Stimulated activated CD4-positive, alpha-beta T cell treated with anti-CD3 and anti-CD28 coated beads, Interleukin-1b, Interleukin-23, amount 100 ng/mL, for 1 hour (primary cell): Measurements from ENCODE around the gene TNFRSF8.

Experiments used
- DNase-seq, 2 donors: peaks; one replicate each; pipeline ENCODE4 v3.0.0-alpha.2; 2020; ENCODE audit warnings: low read depth in 2 of 2

The TNFRSF8 gene

DNA sequence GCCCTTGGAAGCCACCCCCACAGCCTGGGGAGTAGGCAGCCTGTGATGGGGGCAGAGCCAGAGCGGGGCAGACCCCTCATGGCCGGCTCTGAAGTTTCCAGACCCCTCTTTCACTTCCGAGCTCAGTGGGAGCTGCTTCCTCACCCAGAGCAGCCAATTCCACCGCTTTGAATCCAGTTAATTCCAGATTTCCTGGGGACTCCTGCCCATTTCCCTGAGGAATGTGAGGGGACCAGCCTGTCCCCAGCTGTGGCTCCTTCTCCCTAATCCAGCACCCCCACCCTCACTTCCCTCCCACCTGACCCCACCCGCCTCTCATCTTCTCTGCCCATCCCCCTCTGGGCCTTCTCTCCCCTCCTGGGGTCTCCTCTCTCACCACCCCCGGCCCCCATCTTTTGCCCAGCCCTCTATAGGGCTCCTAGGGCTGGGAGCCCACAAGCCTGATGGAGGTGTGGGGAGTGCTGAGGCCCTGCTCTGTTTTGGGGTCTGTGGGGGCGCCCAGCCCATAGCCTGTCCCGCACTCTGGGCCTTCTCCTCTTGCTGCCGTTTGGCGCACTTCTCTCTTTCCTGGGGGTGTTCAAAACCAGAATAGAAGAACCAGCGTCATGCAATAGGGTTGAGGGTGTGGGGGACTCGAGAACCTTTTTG is 77.5 kb downstream of the TNFRSF8 start:
- no peak for DNase-seq

DNA sequence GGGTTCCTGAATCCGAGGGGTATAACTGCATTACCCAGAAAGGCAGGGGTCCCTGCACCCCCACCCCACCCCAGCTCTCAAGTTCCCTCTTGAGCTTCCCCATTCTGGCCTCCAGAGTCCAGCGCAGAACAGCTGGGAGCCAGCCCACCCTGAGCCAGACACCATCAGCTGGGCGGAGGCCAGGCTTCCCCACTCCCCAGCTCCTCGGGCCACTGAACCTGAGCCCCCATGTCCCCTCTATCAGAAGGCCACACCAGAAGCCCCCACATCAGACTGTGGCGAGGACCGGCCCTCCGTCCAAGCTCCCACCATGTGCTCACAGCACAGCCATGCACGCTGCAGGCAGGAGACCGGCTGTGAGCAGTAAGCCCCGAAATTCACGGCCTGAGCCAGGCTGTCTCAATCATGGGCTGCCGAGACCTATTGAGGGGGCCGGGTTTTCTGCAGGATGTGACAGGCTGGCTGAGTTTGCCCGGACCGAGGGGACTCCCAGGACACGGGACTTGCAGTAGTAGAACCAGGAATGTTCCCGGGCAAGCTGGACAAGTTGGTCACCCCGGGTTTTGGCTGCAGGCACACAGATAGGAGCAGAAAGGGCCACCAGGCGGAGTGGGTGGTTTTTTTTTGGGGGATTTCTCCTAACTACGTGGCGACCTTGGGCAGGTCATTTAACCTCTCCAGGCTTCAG is 78.2 kb downstream of the TNFRSF8 start:
- DNase-seq = no peak

DNA sequence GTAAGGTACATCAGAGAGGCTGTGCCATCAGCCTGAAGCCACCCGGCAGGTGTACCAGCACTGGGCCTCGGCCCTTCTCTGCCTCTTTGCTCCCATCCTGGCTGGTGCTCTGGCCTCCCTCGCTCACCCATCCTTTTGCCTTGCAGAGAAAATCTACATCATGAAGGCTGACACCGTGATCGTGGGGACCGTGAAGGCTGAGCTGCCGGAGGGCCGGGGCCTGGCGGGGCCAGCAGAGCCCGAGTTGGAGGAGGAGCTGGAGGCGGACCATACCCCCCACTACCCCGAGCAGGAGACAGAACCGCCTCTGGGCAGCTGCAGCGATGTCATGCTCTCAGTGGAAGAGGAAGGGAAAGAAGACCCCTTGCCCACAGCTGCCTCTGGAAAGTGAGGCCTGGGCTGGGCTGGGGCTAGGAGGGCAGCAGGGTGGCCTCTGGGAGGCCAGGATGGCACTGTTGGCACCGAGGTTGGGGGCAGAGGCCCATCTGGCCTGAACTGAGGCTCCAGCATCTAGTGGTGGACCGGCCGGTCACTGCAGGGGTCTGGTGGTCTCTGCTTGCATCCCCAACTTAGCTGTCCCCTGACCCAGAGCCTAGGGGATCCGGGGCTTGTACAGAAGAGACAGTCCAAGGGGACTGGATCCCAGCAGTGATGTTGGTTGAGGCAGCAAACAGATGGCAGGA is 79.2 kb downstream of the TNFRSF8 start:
- DNase-seq = no peak

DNA sequence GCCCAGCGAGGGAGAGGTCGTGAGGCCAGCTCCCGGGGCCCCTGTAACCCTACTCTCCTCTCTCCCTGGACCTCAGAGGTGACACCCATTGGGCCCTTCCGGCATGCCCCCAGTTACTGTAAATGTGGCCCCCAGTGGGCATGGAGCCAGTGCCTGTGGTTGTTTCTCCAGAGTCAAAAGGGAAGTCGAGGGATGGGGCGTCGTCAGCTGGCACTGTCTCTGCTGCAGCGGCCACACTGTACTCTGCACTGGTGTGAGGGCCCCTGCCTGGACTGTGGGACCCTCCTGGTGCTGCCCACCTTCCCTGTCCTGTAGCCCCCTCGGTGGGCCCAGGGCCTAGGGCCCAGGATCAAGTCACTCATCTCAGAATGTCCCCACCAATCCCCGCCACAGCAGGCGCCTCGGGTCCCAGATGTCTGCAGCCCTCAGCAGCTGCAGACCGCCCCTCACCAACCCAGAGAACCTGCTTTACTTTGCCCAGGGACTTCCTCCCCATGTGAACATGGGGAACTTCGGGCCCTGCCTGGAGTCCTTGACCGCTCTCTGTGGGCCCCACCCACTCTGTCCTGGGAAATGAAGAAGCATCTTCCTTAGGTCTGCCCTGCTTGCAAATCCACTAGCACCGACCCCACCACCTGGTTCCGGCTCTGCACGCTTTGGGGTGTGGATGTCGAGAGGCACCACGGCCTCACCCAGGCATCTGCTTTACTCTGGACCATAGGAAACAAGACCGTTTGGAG is 80.0 kb downstream of the TNFRSF8 start:
- DNase-seq = no peak

DNA sequence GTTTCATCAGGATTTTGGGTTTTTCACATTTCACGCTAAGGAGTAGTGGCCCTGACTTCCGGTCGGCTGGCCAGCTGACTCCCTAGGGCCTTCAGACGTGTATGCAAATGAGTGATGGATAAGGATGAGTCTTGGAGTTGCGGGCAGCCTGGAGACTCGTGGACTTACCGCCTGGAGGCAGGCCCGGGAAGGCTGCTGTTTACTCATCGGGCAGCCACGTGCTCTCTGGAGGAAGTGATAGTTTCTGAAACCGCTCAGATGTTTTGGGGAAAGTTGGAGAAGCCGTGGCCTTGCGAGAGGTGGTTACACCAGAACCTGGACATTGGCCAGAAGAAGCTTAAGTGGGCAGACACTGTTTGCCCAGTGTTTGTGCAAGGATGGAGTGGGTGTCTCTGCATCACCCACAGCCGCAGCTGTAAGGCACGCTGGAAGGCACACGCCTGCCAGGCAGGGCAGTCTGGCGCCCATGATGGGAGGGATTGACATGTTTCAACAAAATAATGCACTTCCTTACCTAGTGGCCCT is 80.6 kb downstream of the TNFRSF8 start:
- no peak for DNase-seq

DNA sequence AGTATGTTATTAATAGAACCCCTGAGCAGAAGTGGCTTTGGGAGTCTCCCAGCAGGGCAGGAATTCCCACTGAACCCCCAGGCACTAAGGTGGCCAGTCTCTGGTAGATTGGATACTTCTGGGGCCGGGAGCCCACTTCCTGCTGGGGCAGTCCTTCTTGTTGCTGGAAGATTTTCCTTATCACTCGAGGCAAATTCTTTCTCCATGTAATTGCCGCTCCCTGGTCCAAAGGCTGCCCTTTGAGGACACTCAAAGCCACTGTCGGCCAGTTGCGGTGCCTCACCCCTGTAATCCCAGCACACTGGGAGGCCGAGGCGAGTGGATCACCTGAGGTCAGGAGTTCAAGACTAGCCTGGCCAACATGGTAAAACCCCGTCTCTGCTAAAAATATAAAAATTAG is 81.1 kb downstream of the TNFRSF8 start:
- no peak for DNase-seq

DNA sequence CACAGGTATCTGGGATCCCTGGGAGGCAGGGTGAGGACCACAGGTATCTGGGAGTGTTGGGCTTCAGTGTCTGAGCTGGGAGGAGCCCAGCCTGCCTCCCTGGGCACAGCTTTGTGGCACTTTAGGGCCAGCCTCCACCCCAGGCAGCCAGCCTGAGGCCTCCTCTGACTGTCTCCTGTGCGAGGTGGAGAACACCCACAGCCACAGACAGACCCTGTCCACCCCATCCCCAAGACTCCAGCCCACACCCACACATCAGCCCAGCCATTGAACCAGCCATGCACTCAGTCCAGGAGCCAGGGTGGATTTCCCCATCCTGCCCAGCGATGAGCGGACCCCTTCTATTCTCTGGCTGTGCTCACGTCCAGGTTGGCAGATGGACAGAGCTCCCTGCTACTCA is 81.9 kb downstream of the TNFRSF8 start:
- no peak for DNase-seq

DNA sequence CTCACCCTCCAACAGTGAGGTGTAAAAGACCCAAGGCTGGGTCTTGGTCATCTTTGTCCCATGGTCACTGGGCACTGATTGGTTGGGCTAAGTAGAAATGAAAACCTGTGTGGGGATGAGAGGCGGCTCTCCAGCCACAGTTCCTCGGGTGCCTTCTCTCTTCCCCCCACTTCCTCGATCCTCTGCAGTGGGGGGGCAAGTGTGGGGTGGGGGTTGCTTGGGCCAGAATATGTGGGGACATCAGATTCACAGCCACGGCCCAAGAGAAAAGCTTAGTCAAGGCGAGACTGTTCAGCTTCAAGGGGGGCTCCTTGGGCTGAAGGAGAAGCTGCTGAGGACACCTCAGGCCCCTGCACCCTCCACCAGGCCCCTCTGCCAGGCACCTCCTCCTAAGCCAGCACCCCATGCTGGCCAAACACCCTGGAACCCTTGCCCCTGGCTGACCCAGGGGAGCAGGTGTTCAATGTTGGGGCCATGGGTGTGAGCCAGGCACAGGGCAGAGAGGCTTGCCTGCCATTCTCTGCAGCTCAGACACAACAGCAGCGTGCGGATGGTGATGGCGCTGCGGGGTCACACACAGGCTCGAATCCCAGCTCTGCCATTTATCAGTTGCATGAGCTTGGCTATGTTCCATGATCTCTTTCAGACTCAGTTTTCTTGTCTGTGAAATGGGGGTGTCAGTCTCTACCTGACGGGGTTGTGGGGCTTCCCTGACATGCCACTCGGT is 82.7 kb downstream of the TNFRSF8 start:
- no peak for DNase-seq

DNA sequence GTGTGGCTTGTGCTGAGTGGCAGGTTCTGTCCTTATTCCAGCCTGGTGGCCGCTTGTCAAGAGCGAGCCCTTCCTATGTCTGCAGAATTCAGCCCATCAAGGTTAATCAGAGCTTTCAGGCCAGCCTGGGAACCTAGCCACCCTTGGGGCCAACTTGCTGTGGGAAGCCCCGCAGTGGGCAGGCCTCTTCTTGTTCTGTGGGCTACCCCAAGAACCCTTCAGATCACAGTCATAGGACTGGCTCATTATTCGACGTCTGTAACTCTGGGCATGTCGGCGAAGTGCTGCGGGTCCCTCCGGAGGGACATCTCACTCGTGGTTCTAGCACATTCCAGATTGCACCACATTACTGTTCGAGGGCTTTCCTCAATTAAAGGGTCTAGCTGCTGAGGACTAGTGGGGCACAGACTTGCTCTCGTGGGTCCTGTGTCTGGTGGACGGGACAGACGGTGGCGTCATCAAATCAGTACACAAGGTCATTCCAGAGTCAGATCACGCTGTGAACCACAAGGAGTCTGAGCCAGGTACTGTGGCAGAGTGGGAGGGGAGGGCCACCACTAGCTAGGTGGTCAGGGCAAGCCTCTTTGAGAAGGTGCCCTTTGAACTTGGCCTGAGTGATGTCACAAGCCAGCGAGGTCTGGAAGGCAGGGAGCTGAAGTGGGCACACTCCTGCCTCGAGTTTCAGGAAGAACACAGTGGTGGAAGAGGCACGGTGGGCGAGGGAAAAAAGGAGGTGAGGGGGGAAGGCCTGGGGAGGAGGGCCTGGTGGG is 83.4 kb downstream of the TNFRSF8 start:
- no peak for DNase-seq

DNA sequence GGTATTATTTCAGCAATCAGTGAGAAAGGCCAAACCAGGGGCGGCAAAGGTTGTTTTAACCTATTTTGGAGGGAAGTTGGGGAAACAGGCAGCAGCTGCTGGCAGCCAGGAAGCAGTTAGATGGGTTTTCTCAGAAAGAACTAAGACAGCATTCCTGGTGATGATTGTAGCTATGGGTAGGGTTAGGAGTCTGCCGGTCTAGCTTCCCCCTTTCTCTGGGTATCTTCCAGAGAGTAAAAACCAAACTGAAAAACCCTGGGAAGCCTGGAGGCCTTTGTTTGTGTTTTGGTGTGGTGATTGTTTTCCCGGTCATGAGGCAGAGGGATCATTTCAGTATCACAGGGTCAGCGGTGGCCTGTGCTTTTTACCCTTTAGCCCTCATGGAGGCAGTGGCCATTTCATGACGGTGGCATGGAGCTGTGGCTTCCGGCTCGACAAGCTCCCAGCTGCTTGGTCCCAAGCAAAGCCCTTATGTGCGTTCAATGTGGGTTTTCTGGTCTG is 84.1 kb downstream of the TNFRSF8 start:
- DNase-seq = no peak

DNA sequence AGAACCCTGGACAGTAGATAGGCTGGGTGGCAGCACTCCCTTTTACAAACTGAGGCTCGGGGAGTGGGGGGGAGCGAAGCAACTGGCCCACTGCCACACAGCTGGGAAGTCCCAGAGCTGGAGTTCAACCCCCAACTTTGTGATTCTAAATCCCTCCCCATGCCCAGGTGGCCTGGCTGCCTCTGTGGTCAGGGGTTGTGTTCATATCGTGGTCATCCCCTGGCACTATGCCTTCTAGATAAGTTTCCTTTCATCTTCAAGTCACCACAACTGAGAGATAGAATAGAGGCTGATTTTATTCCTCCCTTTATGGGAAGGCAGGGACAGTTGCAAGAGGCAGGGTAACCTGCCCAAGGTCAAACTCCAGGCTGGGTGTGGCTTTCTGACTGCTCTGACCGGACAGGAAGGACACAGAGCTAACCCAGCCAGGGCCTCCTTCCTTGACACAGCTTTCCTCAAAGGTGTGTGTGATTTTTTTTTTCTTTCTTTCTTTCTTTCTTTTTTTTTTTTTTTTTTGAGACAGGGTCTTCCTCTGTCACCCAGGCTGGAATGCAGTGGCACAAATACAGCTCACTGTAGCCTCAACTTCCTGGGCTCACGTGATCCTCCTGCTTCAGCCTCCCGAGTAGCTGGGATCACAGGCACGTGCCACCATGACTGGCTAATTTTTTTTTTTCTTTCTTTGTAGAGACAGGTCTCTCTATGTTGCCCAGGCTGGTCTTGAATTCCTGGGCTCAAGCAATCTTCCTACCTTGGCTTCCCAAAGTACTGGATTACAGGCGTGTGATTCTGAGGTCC is 85.3 kb downstream of the TNFRSF8 start:
- no peak for DNase-seq

DNA sequence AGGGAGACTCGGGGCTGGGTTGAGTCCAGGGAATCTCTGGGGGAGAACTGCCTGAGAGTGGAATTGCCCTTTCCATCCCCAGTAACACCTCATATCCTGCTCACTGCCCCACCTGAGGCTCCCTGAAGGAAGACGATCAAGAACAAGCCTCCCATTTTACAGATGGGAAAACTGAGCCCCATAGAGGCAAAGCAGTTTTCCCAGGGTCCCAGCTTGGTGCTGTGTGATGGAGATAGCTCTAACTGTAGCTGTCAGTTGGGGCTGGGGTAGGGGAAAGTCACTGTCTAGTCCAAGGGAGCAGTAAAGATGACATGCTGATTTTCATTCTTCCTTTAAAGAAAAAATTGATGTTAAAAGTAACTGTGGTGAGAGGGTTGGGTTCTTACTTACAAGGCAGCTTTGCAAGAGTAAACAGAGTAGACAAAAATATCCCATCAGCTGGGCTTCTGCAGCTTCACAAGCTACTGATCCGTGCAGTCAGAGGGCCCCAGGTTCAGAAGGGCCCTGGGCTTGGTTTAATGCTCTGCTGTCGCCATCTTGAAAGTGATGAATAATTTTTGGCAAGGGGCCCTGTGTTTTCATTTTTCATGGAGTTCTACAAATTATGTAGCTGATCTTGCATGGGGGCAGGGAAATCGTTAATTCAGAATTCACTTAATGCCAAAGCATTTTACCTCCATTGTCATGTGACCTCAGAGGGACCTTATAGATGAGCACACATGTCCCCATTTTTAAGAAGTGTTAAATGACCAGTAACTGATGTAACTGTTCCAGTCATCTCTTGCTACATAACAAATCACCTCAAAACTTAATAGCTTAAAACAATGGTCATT is 86.1 kb downstream of the TNFRSF8 start:
- DNase-seq = no peak

DNA sequence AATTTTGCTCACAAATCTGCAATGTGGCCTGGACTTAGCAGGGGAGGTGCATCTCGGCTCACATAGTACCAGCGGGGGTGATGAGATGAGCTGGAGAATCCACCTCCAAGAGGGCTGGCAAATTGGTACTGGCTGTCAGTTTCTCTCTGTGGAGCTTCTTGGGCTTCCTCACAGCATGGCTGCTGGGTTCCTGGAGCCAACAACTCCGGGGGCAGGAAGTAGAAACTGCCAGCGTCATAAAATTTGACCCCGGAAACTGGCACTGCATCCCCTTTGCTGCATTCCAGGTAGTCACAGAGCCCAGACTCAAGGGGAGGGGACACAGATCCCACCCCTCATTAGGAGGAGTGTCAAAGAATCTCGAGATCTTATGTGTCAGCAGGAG is 86.7 kb downstream of the TNFRSF8 start:
- no peak for DNase-seq

DNA sequence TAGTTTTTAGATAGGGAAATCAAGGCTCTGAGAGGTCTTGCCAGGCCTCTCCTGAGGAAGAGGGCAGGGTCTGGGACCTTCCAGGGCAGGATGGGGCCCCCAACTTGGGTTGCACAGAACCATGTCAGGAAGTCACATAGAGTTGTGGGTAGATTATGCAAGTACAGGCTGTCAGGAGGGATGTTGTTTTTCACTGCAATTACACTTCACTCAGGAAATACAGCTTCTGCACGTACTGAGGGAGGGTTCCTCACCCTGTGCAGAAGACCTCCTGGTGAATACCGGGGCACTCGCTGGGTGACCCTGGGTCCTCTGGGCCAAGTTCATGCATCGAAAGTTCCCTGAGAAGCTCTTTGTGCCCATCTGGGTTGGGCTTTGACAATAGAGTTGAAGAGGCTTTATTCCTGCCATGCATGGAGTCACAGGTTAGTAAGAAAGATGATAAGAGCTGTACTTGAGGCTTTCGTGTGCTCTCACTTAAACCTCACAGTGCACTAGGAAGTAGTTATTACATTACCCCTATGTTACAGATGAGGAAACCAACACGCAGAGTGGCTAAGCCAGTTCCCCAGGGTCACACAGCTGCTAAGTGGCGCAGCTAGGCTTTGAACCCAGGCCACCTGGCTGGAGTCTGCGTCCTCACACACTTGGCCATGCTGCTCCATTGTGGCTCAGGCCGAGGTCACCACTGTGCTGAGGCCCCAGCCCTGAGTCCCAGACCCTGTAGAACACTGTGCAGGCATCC is 87.5 kb downstream of the TNFRSF8 start:
- no peak for DNase-seq

DNA sequence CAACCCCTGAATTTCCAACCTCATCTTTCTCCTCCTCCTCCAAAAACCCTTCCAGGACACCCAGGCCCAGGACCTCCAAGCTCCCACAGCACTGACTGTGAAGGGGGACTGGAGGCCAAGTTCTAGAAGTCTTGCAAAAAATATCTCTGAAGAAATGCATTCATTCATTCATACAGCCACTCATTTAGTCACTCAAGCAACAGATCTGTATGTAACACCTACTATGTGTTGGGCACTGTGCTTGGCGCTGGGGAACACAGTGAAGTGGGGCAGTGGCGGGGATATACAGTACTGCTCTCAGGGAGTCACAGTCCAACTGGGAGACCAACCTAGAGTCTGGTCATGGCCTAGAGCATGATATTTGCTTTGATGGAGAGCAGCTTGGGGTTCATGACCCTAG is 88.4 kb downstream of the TNFRSF8 start:
- no peak for DNase-seq

DNA sequence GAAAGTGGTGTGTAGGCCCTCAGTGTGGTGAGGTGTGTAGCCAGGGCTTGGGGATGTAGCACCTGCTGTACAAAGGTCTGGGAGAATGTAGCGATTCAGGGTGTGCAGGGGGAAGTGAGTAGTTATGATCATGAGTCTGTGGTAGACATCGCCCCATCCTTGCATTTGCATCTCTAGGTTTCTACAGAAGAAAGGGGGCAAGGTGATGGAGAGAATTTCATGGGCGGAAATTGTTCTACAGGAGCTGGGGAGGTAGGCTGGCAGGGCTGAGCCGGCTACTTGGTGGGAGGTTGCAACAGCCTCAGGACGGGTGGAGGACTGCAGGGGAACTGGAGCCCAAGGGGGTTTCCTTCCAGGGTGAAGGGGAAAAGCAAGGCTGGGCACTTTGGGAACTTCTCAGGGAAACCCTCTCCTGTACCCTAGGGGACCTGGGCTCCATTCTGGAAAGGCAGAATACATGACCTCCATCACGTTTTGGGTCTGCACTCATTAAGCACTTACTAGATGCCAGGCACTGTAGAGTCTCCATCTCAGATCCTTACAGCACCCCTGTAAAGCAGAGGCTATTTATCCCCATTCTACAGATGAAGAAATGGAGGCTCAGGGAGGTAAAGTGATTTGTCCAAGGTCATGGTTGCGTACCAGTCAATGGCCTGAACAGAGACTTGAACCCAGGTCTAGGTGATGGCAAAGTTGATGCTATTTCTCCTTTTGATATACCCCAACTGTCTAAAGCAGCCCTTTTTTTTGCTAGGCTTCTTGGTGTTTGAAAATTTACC is 89.2 kb downstream of the TNFRSF8 start:
- no peak for DNase-seq

DNA sequence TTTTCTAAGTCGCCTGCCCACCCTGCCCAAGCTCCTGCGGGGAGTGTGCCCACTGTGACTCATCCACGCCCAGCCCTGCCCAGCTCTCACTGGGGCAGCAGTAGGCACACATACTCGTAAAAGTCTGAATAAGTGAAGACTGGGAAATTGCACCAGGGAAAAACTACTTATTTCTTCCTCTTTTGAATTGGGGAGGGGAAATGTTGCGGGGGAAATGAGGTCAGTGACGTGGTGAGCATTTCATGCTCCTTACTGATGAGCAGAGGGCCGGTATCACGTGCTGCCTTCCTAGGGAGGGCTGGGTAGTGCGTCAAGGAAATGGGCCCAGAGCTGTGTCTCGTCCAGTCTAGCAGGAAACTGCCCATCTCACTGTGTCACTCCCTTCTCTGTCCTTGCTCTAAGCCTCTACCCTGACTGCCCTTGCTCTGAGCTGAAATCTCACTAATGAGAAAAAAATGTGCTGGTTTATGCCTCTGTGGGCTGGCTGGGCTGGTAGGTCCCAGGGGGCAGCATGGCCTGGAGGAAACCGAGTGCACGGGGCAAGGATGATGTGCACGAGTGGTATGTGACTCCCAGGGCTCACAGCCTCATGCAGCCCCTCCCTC is 90.2 kb downstream of the TNFRSF8 start:
- DNase-seq = no peak
